DMS 273 (cell line): ENCODE results near the gene SLC22A12.
A peak's percentile ranks its signal among the peaks of the same experiment; 100 is the strongest.

Source experiments
- DNase-seq: peaks from one replicate; lab custom pipeline; 2025; ENCODE audit not compliant: unreplicated experiment; lab: John Stamatoyannopoulos, UW

Gene SLC22A12

GRCh38 chr11:64602466-64603070, 11.5 kb downstream of the SLC22A12 start:
- no peak for DNase-seq

- DNase-seq: no peak
Measured at GRCh38 chr11:64603411-64604110, 12.5 kb downstream of the SLC22A12 start.

GRCh38 chr11:64604458-64605243, 13.6 kb downstream of the SLC22A12 start:
- DNase-seq: no peak

- DNase-seq: no peak
Measured at GRCh38 chr11:64605244-64605560, 14.2 kb downstream of the SLC22A12 start.

- DNase-seq: no peak
Measured at GRCh38 chr11:64605656-64606585, 14.9 kb downstream of the SLC22A12 start.

GRCh38 chr11:64606796-64607380, 15.9 kb downstream of the SLC22A12 start:
- no peak for DNase-seq

GRCh38 chr11:64607381-64607985, 16.5 kb downstream of the SLC22A12 start:
- DNase-seq: no peak

- DNase-seq: no peak
Measured at GRCh38 chr11:64608046-64608445, 17.0 kb downstream of the SLC22A12 start.

GRCh38 chr11:64608636-64609035, 17.6 kb downstream of the SLC22A12 start:
- no peak for DNase-seq

- DNase-seq: no peak
Measured at GRCh38 chr11:64609436-64610047, 18.5 kb downstream of the SLC22A12 start.

- DNase-seq: no peak
Measured at GRCh38 chr11:64610596-64610995, 19.6 kb downstream of the SLC22A12 start.

- DNase-seq: no peak
Measured at GRCh38 chr11:64611176-64611575, 20.2 kb downstream of the SLC22A12 start.

- no peak for DNase-seq
Measured at GRCh38 chr11:64611869-64612646, 21.0 kb downstream of the SLC22A12 start.

- no peak for DNase-seq
Measured at GRCh38 chr11:64613648-64614047, 22.6 kb downstream of the SLC22A12 start.

GRCh38 chr11:64614917-64615316, 23.9 kb downstream of the SLC22A12 start:
- no peak for DNase-seq

GRCh38 chr11:64616817-64617216, 25.8 kb downstream of the SLC22A12 start:
- DNase-seq: no peak

GRCh38 chr11:64619196-64619595, 28.2 kb downstream of the SLC22A12 start:
- no peak for DNase-seq

GRCh38 chr11:64619811-64620380, 28.9 kb downstream of the SLC22A12 start:
- DNase-seq: peak; percentile 58
